RPMI7951 (cell line): ENCODE results near the gene ACACA. TPM values are rescaled to one million over a fixed set of nuclear protein-coding genes. Genes with fewer than 3 reads are reported as not detected.
A peak's percentile ranks its signal among the peaks of the same experiment; 100 is the strongest.
"Not testable (repeated sequence)": the region's sequence is repeated elsewhere in the genome, so short reads cannot be mapped to it uniquely, and the experiment has no call there.

Source experiments
- DNase-seq: peaks from one replicate; pipeline ENCODE4 v3.0.0-alpha.2; 2012; ENCODE audit warnings: low read depth
- total RNA-seq: library from RNA; depleted of rRNA; stranded (reverse); fragments of >200 nt; shearing (Covaris generic); gene quantifications from 2 replicates; pipeline ENCODE4 v1.2.3, GENCODE V29; 2014

ACACA gene
- total RNA-seq, 1 experiment from 2014 or later = 15.6 TPM

DNA sequence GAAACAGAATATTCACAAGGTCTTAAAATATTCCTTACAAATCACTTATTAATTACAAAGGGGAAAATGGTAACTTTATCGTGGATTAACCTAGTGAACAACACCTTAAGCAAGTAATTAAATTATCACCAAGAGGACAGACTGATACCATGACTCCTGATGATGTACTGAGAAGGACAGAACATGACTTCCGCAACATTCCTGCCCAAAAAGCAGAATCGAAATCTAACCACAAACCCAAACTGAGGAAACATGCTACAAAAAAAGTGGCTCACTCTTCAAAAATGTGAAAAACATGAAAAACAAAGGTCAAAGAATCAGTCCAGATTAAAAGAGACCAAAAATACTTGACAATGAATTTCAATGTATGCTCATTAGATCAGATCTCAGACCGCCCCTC lies 306.4 kb downstream of the ACACA start:
- DNase-seq = no peak

DNA sequence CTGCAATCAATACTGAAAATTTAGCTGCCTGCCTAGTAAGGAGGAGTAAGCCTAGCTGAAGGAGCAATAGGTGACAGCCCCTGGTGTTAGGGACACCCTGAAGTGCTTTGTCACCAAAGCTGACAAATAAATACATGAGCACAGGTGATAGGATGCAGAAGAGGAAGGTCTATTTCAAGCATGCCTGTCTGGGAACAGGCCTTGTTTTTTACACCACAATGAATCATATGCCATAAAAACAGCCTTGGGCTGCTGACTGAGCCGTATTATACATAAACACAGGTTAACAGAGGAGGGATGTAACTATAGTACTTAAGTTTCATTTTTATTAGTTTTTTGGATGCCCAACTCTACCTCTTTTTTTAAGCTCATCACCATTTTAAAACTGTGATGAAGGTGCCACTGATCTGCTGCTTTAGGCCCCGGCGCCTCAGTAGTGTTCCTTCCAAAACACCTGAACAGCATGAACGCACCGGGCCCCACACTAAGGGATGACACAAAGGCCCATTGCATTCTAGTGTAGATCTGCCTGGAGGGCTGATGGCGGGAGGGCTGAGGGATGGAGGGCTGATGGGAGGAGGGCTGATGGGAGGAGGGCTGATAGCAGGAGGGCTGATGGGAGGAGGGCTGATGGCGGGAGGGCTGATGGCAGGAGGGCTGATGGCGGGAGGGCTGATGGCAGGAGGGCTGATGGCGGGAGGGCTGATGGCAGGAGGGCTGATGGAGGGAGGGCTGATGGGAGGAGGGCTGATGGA lies 307.5 kb downstream of the ACACA start:
- DNase-seq = peak; percentile 28

DNA sequence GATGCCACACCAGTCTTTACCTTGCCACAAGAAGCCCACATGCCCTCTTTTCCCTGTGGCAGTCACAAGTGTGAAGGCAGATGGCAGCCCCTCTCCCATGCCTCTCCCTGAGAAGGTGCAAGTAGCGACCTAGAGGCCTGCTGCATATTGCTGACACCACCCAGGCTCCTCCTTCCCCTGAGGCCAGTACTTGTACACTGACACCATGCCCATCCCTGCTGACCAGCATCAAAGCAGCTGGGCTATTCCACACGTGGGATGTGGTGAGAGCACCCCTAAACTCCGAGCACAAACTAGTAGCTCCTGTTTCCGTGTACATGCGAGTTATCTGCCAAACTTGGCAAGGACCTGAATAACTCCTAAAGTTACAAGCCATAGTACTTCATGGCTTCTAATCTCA lies 308.5 kb downstream of the ACACA start:
- no peak for DNase-seq

DNA sequence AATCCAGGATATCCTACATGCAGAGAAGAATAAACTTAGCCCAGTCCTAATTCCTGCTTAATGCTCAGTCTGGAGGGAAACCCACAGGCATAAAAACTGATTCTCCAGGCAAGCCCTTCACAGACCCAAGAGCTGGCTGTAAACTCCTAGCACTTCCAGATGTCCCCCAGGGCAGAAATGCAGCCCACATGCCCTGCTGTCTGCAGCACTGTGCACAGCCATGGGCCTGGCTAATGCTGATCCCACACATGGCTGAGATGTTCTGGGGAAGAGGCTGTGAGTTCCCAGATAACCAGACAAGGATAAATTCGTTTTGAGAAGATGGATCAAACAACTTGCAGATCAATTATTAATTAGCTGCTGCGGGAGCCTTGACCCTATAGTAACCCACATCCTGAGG lies 309.5 kb downstream of the ACACA start:
- no peak for DNase-seq

DNA sequence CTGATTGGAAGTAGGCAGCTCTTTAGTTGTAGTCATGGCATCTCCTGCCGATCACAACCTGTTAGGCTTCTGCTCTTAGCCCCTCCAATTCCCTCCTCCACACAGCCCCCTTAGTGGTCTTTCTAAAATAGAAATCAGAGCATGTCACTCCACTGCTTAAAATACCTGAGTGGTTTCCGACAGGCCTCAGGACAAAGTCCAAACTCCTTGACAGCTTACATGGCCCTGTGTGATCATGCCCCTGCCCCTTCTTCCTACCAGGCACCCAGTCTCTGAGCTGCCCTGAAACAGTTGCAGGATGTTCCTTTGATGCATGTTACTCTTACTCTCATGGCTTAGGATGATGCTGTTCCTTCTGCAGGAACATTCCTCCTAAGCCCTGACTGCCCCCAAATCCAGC lies 310.6 kb downstream of the ACACA start:
- no peak for DNase-seq

DNA sequence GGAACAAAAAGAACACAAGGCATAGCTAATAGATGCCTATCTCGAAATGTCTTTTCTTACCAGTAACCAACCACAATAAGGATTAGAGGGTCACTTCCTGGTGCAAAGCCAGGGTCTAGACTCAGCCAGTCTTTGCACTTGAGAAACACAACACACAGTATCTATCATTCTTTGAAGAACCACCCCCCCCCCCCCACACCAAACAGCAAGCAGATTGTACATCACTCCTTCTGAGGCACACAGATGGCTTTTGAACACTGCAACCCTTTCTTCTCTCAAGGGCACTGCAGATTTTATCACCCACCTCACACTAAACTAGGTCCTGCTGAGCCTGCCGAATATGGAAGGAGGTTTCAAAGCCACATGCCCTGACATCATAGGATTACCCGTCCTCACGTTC lies 312.2 kb downstream of the ACACA start:
- peak; percentile 35 for DNase-seq

DNA sequence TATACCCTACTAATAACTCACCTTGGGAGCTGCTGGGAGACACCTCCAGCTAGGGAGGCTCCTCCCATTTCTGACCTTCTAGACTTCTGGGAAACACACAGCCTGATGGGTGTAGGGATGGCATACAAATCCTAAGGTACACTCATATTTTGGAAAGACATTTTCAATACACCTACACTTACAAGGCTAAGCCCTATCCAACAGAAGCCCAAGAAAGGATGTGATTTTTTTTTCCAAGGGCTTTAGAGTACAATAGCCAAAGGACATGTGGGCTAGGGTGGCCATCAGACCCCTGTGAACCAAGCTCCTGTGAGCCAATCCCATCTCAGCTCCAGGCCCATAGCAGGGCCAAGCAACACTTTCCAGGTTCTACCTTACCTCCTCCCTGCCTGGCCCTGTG lies 313.9 kb downstream of the ACACA start:
- no peak for DNase-seq

DNA sequence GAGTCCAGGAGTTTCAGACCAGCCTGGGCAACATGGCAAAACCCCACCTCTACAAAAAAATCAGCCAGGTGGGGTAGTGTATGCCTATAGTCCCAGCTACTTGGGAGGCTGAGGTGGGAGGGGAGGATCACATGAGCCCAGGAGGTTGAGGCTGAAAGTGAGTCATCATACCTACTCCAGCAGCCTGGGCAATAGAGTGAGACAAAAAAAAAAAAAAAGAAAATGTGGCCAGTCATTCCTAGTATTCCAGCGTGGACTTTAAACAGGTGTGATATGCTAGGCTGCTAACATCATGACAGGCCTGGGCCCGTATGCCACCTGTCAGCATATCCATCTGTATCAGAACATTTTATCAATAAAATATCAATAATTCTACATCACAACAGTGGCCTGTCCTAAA lies 314.6 kb downstream of the ACACA start:
- DNase-seq = no peak

DNA sequence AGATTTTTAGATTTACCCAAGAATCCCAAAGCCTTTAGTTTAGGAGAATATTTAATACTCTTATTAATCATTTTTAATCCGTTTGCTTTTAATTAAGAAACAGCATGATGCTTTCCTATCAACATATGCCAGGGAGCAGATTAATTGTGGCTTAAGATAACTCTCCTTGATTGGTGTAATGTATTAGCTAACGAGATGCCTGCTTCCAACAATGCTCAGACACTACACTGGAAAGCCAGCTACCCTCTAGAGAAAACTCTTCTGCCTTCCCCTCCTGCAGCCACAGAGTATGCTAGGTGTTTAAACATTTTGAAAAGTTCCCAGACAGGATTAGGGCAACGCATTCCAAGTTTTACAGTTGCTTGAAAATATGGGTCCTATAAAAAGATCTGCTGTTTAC lies 315.7 kb downstream of the ACACA start:
- DNase-seq = no peak

DNA sequence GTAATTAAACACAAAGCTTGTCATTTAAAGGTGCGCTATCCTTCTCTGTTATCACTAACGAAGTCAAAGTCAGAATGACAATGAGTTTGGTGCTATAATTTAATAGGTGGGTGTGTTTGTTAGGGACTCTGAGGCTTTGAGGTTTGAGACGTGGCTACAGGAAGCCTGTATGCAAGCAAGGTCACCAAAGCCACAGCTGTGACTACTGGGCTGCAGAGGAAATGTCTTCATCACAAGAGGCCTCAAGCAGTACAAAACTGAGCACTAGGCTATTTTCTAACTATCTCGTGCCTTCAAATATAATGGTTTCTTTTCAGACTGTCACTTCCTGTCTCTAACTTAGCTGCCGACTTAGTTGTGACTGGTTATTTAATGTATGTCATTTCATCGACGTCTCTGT lies 316.7 kb downstream of the ACACA start:
- DNase-seq = no peak

DNA sequence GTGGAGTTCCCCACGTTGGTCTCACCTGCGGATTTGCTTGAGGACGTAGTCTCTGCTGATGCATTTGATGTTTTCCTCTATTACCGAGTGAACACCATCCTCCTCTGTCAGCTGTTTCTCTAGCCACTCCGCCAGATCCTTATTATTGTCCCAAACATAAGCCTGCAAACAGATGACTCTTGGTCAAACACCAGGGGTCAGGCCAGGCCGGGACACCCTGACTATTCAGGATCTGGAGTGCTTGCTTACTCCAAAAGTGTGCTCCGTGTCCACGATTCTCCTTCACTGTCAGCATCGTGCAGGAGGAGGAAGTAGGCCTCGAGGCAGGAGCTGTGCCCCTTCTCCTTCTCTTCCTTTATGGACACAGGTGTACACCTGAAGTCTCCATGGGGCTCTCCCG lies 317.7 kb downstream of the ACACA start:
- no peak for DNase-seq

DNA sequence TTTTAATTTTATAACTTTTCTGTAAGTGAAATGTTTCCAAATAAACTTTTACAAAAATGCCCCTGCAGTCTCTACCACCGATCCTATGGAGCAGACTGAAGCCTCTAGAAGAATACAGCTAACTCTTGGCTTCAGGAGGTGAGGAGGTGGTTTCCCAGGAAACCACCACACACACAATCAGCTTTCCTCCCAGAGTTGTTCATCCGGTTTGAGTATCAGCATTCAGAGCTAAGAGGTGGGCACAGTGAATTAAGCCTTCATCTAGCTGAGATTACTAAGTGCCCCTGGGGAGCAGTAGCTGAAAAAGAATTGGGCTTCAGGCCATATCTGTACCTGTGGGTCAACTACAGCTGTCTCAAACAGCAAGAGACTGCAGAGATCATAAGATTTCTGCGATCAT lies 318.2 kb downstream of the ACACA start:
- DNase-seq = no peak

DNA sequence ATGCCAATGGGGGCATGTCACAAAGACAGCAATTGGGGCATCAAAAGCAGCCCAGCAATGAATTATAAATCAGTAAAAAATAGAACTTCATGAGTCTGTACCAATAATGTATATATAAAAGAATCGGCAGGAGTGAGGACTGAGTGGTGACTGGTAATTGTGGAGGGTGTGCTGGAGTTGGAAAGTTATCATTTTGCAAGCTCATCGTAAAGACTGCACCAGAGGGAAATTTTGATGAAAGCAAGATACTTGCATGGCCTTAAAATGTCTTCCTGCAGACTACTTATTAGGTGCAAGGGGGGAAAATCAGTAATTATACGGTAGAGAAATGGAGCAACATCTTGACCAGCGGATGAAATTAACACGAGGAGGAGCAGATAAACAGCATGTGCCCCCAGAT lies 319.0 kb downstream of the ACACA start:
- no peak for DNase-seq

DNA sequence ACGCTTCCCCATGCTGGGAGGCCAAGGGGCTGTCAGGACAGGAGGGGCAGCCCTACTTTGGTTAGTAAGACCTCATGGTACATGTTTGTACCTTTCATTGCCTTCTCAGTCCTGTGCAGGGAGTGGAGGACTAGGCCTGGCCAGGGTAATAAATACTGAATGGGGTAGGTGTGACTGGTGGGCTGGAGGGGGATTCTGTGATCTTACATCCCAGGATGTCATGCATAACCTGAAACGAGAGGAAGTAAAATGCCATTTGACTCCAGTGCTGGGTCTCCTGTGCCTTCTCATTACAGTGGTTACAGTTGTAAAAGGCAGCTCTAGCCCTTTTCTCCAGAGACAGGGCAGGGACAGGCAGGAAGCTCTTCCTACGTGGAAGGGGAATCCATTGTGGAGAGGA lies 319.7 kb downstream of the ACACA start:
- no peak for DNase-seq

DNA sequence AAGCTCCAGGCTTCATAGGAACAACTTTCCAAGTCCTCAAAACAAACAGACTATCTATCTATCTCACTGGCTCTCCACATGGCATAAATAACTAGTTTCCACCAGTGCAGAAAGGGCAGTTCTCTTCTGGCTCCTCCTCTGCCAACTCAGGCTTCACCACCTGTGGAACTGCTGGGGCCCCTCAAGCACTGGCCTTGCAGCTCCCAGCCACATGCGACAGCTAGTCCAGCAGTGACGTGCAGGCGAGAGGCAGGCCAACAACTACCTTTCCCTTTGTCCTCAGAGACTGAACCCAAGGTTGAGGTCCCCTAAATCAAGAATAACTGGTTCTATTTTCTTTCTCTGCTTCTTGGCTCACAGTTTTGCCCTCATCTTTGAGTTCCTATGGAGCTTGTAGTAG lies 320.3 kb downstream of the ACACA start:
- no peak for DNase-seq

DNA sequence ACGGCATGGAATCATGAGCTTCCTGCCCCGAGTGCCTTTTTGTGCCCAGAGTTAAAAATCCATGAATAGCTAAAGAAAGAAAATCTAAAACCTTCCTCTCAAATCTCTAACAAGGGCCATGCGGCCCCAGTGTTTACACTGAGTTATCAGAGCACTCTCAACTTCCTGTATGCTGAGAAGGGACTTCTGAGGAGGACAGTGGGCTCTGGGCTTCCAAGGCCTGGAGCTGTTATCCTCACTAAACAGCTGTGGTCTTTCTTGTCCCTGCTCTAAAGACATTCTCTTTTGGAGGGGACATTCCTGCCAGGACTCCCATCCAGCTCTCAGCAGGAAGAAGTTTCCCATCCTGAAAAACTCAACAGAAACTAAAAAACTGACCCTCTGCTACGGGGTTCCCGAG lies 322.3 kb downstream of the ACACA start:
- no peak for DNase-seq

DNA sequence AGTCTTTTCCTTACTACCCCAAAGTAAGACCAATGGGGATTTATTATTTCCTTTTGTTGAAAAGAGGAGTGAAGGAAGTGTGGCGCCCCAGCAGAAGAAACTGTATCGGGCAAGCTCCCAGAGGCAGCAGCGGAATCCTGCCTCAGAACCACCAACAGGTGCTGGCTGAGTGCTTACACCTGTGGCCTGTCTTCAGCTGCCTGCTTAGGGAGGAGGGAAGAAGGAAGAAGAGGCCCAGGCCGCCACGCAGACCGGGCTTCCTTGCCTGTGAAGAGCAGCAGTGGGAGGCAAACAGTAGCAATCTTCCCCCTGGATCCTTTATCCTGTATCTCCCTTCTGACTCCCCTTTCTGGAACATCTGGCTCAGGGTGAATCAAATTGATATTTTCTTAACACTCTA lies 323.2 kb downstream of the ACACA start:
- DNase-seq = no peak

DNA sequence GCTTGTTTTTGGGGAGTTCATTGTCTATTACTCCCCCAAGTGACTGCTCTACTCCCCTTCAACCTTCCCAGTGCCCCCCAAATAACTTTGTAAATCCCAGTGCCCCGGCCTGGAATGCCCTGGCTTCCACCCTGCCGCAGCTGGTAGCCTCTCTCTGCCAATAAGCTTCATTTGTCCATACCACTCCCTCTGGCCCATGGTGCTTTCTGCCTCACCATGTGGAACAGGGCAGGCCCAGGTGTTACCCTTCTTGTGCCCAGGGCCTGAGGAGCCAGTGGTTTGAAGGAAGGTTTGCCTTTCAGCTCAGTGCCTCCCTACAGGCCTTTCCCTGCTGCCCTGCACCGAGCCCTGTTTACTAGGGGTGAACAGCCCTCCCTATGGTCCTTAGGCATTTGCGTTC lies 323.7 kb downstream of the ACACA start:
- DNase-seq = no peak

DNA sequence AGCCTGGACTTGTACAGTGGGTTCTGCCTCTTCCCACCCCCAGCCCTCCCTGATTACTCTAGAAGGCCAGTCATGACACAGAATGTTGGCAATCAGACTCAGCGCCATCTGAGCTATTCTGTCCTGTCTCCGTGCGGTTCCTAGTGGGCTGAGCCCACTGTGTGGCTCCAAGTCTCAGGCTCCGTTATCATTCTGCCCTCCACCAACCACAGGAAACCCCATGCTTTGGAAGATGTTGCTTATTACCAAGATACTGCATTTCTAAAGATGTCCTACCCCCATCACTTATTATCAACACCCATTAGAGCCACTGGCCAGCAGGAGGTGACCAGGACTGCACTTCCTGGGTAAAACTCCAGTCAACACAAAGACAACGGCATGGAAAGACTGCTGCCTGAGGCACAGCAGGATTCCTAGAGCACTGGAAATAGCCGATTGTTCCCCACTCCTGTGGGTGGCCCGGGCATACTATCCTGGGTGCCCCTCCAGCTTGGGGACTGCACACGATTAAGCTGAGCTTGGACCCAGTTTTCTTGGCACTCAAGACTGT lies 324.2 kb downstream of the ACACA start:
- no peak for DNase-seq

DNA sequence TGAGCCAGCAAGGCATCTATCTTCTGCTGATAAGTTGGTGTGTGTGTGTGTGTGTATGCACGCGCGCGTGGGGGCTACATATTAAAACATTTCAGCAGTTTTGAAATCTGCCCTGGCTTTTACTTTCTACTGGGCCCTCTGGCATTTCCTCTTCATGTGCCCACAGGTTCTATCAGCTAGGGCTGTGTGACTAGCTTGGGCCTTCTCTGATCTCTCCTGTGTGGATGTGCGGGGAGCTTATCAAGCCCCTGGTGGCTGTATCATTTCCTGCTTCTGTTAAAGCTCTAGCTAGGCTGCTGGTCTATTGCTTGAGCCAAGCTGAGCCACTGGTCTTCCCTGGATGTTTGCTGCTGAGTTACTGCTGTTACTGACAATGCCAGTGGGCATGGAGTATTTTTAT lies 325.3 kb downstream of the ACACA start:
- DNase-seq = no peak

DNA sequence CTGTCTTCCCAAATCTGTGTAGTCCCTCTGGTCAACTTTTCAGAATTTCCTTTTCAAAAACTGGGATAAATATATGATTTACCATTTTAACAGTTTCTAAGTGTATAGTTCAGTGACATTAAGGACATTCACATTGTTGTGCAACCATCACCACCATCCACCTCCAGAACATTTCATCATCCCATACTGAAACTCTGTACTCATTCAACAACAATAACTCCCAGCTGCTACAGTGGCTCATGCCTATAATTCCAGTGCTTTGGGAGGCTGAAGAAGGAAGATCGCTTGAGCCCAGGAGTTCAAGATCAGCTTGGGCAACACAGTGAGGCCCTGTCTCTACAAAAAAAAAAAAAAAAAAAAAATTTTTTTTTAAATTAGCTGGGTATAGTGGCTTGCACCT lies 326.9 kb downstream of the ACACA start:
- no peak for DNase-seq

DNA sequence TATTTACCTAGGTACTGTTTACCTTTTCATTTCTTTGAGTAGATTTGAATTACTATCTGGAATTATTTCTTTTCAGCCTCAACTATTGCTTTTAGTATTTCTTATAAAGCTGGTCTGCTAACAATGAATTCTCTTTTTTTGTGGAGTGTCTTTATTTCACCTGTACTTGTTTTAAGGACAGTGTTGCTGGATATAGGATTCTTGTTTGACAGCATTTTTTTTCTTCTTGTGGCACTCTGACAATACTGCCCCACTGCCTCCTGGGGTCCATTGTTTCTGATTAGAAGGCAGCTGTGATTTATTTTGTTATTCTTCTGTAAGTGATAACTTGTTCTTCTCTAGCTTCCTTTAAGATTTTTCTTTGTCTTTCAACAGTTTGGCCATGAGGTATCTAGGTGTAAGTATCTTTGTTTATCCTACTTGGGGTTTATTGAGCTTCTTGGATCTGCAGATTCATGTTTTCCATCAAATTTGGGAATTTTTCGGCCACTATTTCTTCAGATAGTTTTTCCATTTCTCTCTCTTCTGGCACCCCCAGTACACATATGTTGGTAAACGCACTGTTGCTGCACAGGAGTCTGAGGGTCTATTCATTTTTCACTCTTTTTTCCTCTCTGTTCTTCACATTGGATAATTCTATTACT lies 327.4 kb downstream of the ACACA start:
- DNase-seq = no peak

DNA sequence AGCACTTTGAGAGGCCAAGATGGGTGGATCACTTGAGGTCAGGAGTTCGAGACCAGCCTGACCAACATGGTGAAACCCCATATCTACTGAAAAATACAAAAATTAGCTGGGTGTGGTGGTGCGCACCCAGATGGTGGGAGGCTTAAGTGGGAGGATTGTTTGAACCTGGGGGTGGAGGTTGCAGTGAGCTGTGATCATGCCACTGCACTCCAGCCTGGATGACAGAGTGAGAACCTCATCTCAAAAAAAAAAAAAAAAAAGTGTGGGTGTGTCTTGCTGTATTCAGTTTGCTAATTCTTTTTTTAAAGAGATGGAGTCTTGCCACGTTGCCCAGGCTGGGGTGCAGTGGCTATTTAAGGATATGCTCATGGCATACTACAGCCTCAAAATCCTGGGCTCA lies 333.2 kb downstream of the ACACA start:
- not testable (repeated sequence) for DNase-seq

DNA sequence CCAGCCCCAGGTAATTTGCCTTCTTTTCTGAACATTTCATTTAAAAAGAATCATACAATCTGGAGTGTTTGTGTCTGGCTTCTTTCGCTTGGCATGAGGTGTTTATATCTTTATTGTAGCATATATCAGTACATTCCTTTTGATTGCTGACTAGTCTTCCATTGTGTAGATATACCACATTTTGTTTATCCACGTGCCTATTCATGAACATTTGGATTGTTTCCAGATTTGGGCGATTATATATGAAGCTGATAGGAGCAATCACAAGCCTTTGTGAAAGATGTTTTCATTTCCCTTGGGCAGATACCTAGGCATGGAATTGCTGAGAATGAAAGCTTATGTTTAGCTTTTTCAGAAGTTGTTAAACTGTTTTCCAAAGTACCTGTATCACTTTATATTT lies 337.5 kb downstream of the ACACA start:
- DNase-seq = no peak
